Peyer's patch (tissue), 4 donors: ENCODE measurements around the gene CTSL.

Source experiments
- POLR2A ChIP-seq, 2 donors: fragments of 450-650 bp; IDR thresholded peaks; one replicate each; pipeline ENCODE4 v1.5.1; 2017; ENCODE audit warnings: antibody characterized with exemption in 2 of 2, mild to moderate bottlenecking in 2 of 2, moderate library complexity in 2 of 2
- TF ChIP-seq, protein P1 (sequence below), 6 experiments: fragments of 450-650 bp in 4 of 6; fragments of 200-600 bp in 2 of 6; sonication (generic) in 1 of 6; IDR thresholded peaks; one replicate each; pipeline ENCODE4 v1.5.1; 2017 to 2019; ENCODE audit warnings: antibody characterized with exemption in 6 of 6, mild to moderate bottlenecking in 3 of 6, moderate library complexity in 1 of 6

DNA sequence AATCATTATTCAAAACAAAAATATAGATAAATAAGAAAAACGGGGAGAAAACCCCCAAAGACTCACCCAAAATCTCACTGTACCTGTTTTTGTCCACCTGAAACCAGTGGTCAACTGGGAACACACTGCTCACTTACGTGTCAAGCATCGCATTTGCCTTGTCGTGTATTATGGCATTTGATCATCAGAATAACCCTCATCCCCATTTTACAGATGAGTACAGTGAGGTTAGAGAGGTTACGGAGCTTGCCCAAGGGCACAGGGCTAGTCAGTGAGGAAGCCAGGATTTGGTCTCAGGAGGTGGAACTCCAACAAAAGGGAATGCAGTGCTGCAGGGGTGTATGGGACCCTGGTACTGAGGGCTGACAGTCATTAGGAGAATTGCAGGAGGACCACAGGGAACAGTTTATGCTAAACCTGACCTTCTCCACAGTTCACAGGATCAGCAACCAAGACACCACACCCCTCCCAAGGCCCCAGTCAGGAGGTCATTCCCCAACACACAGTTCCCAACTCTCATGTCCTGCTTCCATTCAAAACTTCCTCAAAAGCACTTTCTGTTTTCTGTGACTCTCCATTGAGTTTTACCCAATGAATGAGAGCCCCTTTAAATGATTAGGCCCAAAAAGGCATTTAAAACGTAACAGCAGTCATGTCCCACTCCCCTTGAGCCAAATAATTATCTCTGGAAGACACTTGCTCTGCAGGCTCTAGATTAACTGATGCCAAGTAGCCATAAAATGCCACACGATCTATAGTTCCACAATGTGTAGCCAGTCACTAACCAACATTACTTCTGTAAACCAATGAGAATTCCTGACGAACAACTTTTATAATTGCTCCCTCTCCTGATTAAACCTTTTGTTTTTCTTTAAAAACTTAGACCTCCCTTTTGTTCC is 50.8 kb downstream of the CTSL start:
- TF ChIP-seq POLR2A (IDR thresholded peaks at IDR 0.05), result no peak
- TF ChIP-seq, protein P1, sequence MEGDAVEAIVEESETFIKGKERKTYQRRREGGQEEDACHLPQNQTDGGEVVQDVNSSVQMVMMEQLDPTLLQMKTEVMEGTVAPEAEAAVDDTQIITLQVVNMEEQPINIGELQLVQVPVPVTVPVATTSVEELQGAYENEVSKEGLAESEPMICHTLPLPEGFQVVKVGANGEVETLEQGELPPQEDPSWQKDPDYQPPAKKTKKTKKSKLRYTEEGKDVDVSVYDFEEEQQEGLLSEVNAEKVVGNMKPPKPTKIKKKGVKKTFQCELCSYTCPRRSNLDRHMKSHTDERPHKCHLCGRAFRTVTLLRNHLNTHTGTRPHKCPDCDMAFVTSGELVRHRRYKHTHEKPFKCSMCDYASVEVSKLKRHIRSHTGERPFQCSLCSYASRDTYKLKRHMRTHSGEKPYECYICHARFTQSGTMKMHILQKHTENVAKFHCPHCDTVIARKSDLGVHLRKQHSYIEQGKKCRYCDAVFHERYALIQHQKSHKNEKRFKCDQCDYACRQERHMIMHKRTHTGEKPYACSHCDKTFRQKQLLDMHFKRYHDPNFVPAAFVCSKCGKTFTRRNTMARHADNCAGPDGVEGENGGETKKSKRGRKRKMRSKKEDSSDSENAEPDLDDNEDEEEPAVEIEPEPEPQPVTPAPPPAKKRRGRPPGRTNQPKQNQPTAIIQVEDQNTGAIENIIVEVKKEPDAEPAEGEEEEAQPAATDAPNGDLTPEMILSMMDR (IDR thresholded peaks at IDR 0.05), result no peak
